GM18870 (cell line): ENCODE data around the gene EZH1.
"Not testable (repeated sequence)": the region's sequence is repeated elsewhere in the genome, so short reads cannot be mapped to it uniquely, and the experiment has no call there.

Experiments
- ATAC-seq: cut with Tn5 transposase; IDR thresholded peaks from one replicate; pipeline ENCODE4 v1.9.1; 2021; ENCODE audit warnings: moderate library complexity; ENCODE audit not compliant: unreplicated experiment

The EZH1 gene

GRCh38 chr17:42773290-42774035 is 28.6 kb upstream of the EZH1 start, which contains the start of gene VPS25:
Gene VPS25 (plus strand): TSS chr17:42773449. CDS start chr17:42773476, 27 bp downstream.
- ATAC-seq, result no peak

GRCh38 chr17:42772945-42773289 is 28.1 kb upstream of the EZH1 start:
- ATAC-seq, result no peak

GRCh38 chr17:42769964-42770363 is 25.1 kb upstream of the EZH1 start:
- not testable (repeated sequence) for ATAC-seq

- ATAC-seq, result not testable (repeated sequence)
Observed at GRCh38 chr17:42768006-42768405, 23.2 kb upstream of the EZH1 start.

- no peak for ATAC-seq
Observed at GRCh38 chr17:42767512-42767911, 22.7 kb upstream of the EZH1 start.

- no peak for ATAC-seq
Observed at GRCh38 chr17:42766124-42766523, 21.3 kb upstream of the EZH1 start.

- ATAC-seq, result no peak
Observed at GRCh38 chr17:42761638-42762037, 16.8 kb upstream of the EZH1 start.

- no peak for ATAC-seq
Observed at GRCh38 chr17:42760652-42761581, 16.1 kb upstream of the EZH1 start, which contains the start of gene RAMP2. Gene RAMP2 (plus strand): TSS chr17:42761227. CDS start chr17:42761262, 35 bp downstream.

GRCh38 chr17:42759982-42760651 is 15.3 kb upstream of the EZH1 start:
- ATAC-seq, result no peak

- ATAC-seq, result no peak
Observed at GRCh38 chr17:42754782-42755181, 9.9 kb upstream of the EZH1 start.

- ATAC-seq, result no peak
Observed at GRCh38 chr17:42751628-42752027, 6.8 kb upstream of the EZH1 start.

GRCh38 chr17:42750739-42751344 is 6.0 kb upstream of the EZH1 start:
- ATAC-seq, result no peak

- ATAC-seq, result no peak
Observed at GRCh38 chr17:42748908-42749798, 4.3 kb upstream of the EZH1 start.

GRCh38 chr17:42748202-42748907 is 3.5 kb upstream of the EZH1 start:
- ATAC-seq, result no peak

GRCh38 chr17:42744283-42744805 is 496 bp downstream of the EZH1 start:
- peak; percentile 43 for ATAC-seq

GRCh38 chr17:42743595-42744282 is 1.1 kb downstream of the EZH1 start:
- ATAC-seq, result no peak

- ATAC-seq, result not testable (repeated sequence)
Observed at GRCh38 chr17:42742916-42743315, 1.9 kb downstream of the EZH1 start.

- ATAC-seq, result no peak
Observed at GRCh38 chr17:42740699-42741098, 4.1 kb downstream of the EZH1 start.
